Peyer's patch (tissue), 4 donors: ENCODE data around the gene GTPBP1.

Experiments used
- POLR2A ChIP-seq, 2 donors: fragments of 450-650 bp; IDR thresholded peaks; one replicate each; pipeline ENCODE4 v1.5.1; 2017; ENCODE audit warnings: antibody characterized with exemption in 2 of 2, mild to moderate bottlenecking in 2 of 2, moderate library complexity in 2 of 2
- TF ChIP-seq, protein P1 (sequence below), 6 experiments: fragments of 450-650 bp in 4 of 6; fragments of 200-600 bp in 2 of 6; sonication (generic) in 1 of 6; IDR thresholded peaks; one replicate each; pipeline ENCODE4 v1.5.1; 2017 to 2019; ENCODE audit warnings: antibody characterized with exemption in 6 of 6, mild to moderate bottlenecking in 3 of 6, moderate library complexity in 1 of 6

DNA sequence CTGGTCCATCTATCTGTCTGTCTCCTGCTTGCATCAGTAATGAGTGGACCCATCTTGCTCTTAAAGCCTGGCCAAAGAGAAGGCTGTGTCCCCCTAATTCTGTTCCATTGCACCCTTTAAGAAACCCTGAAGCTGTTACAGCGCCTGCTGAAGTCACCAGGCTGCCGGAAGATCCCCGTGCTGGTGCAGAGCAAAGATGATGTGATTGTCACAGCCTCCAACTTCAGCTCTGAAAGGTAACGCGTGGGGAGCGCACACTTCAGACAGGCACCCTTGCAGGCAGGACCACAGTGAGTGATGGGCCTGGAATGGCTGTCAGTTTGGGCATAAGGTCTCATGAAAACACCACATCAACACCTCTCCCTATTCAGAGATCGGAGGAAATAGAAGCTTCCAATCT lies 18.4 kb downstream of the GTPBP1 start:
- TF ChIP-seq, protein P1, sequence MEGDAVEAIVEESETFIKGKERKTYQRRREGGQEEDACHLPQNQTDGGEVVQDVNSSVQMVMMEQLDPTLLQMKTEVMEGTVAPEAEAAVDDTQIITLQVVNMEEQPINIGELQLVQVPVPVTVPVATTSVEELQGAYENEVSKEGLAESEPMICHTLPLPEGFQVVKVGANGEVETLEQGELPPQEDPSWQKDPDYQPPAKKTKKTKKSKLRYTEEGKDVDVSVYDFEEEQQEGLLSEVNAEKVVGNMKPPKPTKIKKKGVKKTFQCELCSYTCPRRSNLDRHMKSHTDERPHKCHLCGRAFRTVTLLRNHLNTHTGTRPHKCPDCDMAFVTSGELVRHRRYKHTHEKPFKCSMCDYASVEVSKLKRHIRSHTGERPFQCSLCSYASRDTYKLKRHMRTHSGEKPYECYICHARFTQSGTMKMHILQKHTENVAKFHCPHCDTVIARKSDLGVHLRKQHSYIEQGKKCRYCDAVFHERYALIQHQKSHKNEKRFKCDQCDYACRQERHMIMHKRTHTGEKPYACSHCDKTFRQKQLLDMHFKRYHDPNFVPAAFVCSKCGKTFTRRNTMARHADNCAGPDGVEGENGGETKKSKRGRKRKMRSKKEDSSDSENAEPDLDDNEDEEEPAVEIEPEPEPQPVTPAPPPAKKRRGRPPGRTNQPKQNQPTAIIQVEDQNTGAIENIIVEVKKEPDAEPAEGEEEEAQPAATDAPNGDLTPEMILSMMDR (IDR thresholded peaks at IDR 0.05), result no peak
- TF ChIP-seq POLR2A (IDR thresholded peaks at IDR 0.05), result no peak
